Hematopoietic multipotent progenitor cell treated with erythropoietin and hydrocortisone succinate and interleukin-3 and kit ligand, for 15 days (in vitro differentiated cells): ENCODE results near the gene CDC42EP3.

Source experiments
- DNase-seq: peaks from one replicate; pipeline ENCODE4 v3.0.0-alpha.2; 2015; ENCODE audit warnings: low spot score

Gene CDC42EP3

DNA sequence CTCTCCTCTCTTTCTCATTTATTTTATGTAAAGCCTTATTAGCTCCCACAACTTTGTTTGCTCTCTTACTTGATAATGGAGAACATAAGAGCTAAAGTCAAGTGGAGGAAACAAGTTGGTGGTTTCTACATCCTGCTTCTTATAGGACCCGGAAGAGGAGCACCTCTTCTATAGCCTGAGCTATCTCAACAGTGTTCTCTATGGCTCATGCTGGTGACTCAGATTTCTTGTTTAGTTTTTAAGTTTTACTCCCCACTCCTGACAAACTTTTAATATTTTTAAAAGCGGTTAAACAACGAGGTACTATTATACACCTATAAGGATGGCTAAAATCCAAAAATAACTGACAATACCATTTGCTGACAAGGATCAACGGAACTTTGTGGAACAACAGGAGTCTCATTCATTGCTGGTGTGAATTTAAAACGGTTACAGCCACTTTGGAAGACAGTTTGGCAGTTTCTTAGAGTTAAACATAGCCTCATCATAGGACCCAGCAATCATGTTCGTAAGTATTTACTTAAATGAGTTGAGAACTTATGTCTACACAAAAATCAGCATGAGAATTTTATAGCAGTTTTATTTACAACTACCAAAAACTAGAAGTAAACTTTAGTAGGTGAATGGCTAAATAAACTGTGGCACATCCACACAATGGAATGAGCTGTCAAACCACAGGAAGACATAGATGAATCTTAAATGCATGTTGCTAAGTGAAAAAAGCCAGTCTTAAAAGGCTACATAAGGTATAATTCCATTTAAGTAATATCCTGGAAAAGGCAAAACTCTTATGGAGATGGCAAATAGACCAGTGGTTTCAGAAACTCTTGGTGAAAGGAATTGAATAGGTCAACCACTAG lies 12.7 kb upstream of the CDC42EP3 start:
- DNase-seq: no peak

DNA sequence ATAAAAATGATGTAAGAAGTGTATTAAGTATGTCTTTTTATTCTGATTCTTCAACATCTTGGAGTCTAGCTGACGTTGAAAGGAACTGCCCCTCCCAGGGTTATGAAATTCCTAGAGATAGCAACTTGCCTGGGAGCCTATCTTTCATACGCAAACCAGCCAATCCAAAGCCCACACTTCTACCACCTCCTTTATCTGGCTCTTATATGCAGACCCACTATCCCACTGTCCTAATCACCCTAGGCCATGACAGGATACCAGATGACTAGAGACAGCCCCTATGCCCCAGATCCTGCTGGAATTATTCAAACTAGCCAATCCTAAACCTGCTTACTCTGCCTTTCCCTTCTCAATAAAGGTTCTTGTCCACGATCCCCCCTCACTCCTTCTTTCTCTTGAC lies 11.8 kb upstream of the CDC42EP3 start:
- DNase-seq: no peak

DNA sequence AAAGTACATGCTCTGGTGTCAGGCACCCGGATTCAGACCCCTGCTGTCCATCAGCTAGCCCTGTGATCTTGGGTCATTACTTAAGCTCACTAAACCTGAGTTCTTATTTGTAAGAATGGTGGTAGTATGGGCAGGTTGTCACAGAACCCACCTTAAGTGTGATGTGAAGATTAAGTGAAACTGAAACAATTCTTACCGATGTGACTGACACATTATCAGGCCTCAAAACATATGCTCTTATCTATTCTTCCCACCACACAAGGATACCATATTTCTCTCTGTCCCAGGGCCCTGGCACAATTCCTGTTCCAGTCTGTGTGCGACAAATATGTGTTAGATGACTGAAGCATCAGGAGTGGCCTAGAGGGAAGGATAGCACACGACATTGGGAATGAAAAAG lies 11.0 kb upstream of the CDC42EP3 start:
- no peak for DNase-seq

DNA sequence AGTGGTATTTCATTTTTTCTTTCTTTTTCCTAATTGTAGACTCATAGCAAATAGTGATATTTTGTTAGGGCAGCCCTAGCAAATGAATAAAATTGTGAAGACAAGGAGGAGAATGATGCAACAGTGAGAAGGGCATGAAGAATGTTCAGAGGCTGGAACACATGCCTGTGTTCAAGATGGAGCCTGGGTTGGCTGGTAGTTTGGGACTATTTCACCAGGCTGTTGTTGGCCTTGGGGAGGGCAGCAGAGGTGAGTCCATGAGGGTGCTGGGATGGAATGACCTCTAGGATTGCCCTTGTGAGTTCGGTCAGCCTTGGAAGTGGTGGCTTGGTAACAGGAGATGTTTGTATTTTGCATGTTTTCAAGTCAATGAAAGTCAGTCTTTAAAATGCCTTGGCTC lies 10.1 kb upstream of the CDC42EP3 start:
- no peak for DNase-seq

DNA sequence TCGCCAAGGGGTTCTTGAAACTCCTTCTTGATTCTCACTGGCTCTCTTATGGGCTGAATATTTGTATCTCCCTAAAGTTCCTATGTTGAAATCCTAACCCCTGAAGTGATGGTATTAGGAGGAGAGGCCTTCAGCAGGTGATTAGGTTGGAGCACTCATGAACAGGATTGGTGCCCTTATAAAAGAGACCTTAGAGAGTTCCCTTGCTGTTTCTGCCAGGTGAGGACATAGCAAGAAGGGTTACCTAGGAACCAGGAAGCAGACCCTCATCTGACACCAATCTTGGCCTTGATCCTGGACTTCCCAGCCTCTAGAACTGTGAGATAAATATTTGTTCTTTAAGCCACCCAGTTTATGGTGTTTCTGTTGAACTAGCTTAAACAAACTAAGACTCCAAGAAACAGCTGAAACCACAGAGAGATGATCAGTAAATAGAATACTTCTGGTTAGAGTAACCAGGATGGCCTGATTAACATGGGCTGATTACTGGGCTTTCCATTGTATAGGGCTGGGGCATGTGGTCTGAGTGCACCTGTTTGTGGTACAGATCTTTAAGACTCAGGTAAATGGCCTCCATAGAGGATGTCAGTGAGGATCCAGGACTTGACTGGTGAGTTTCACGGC lies 7.7 kb upstream of the CDC42EP3 start:
- DNase-seq: no peak

DNA sequence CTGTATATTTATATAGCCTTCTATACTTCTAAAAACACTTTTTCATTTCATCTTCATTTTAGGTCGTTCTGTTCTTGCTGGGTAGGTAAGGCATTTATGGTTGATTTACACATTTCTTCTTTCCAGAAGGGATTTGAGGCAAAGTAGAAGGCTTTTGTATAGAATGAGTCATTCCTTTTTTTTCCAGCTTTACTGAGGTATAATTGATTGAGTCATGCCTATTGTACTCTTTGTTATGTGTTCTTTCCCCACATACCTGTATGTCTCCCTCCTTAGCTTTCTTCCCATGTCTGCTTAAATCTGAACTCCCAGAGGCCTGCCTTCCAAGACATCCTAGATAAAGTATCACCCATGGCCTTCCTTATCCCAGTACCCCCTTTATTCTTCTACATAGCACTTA lies 4.8 kb upstream of the CDC42EP3 start:
- no peak for DNase-seq

DNA sequence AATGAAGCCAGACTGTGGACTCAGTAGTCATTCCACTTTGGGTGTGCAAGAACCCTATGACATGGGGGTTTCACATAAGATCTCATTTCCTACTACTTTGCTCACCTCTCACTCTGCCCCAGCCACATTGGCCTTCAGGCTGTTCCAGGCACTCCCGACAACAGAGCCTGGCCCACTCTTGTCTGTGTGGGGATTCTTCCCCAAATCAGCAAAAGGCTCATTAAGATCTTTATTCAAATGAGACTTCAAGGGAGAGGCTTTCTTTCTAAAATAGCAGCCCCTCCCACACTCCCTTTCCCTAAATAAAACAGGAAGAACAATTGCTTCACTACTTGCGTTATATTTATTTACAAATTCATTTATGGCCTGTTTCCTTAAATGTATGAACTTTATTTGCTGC lies 3.5 kb upstream of the CDC42EP3 start:
- DNase-seq: no peak

DNA sequence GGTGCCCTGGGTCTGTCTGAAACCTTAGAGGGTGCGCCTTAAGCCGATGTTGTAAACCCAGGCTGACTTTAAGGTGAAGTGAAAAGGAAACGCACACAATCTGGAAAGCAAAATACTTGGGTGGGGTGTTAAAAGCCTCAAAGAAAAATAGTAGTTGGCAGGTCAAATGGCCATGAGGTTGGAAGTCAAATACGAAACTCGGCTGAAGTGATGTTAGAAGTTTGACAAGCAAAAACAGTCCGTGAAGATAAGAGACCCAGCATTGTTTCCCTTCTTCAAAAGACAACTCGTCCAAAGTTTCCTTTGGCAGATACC lies 1.4 kb upstream of the CDC42EP3 start:
- no peak for DNase-seq

DNA sequence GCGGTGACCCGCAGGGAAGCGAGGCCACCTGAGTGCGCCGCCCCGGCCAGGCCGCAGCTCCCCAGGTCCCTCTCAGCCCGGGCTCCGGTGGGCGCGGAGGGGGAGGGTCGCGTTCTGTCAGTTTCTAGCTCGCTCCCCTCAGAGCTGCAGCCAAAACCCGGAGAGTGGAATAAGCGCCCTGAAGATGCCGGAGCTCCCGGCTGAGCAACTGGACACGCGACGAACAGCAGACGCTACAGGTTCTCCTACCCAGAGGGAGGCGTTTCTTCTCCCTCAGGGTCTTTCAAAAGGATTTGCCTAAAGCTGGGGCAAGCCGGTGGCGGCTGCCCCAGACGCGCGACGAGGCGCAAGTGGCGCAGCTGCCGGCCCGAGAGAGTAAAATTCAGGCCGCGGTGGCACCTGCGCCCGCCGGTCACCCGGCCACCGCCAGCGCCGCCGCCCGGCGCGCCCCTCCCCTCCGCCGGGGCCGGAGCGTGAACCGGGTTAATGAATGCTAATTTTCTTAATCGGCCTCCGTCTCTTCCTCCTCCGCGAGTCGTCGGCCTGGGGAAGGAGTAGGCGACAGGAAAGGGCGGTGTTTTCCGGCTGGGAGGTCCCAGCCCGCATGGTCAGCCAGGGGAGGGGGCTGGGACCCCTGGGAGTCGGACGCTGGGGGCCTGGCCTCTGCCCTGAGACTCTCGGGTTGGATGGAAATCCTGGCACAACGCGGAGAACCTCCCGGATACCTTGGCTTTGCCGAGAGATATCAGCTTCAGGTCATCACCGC lies 845 bp upstream of the CDC42EP3 start:
- DNase-seq: no peak

DNA sequence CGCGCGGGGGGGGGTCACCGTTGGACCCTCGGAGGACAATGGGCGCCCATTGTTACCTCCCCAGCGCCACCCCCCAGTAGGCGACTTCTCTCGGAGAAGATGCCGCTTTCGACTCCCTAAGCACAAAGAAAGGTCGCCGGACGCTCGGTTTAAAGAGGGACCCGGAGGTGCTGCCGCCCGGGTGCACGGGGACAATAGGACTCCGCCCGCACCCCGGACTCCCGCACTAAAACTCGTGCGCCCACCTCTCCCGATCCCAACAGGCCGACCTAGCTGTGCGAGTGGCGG lies 318 bp upstream of the CDC42EP3 start:
- no peak for DNase-seq

DNA sequence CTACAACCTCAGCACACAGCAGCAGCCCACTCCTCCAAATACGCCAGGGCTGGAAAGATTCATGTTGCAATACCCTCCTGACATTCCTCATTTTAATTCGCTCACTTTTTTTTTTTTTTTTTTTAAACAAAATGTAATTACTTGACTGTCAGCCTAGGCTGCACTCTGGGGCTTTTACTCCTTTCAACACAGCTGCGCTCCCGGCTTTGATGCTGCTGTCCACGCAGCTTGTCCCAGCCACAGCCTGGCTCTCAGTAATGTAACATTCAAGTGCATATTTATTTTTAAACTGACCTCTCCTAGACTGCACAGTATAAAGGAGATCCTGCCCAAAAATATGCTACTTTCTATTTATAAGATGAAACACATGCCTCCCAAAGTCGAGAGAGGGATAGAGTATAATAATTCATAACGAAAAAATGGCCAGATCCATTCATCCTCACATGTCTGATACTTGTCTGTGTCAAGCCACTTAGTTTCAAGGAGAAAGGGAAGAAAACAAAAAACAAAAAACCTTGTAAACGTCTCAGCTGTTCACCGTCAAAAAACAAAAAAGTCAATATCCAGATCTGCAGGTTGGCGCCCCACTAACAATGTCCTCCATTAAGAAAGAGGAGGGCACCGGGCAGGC lies 949 bp downstream of the CDC42EP3 start:
- DNase-seq: no peak

DNA sequence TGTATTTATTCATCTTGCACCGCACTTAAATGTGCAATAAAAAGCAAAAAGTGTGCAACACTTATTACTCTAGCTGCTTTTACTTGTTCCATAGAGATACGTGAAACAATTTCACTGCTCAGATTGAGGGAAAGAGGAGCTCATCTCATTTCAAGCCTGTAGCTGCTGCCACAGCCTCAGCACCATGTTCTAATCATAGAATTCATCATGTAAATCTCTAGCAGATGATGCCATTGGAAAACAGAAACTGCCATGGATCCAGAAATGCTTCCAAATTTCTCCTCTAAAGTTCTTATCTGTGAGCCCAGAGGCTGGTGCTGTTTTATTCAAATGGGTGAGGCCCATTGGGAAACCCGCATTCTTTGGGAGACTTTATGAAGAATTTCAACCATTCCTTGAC lies 2.0 kb downstream of the CDC42EP3 start:
- DNase-seq: no peak

DNA sequence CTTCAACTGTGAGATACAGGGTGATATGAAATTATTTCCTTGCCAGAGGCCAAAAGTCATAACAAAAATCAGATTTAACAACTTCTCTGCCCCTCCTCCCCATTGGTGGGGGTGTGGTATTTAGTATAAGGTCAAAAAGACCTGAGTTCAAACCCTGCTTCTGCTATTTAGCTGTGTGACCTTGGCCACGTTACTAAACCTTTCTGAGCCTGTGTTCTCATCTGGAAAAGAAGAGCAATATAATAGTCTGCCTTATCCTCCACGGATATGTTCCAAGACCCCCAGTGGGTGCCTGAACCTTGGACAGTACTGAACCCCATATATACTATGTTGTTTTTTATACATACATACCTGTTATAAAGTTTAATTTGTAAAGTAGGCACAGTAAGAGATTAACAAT lies 3.7 kb downstream of the CDC42EP3 start:
- DNase-seq: no peak

DNA sequence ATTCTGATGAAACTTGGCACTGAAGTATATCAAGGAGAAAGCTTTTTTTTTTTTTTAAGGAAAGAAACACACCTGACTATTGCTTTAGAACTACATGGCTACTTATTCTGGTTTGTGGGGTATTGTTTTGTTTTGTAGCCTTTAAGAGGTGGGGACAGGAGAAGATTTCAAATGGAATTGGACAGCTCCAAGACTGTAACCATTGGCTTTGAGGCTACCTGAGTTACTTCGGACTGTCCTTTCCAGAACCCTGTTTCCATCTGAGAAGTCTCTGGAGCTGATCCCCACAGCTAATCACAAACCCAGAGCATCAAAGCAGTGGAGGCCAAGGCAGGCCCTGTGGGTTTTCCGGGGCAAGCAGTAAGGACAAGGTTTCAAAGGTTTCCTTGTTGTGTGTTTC lies 4.7 kb downstream of the CDC42EP3 start:
- no peak for DNase-seq

DNA sequence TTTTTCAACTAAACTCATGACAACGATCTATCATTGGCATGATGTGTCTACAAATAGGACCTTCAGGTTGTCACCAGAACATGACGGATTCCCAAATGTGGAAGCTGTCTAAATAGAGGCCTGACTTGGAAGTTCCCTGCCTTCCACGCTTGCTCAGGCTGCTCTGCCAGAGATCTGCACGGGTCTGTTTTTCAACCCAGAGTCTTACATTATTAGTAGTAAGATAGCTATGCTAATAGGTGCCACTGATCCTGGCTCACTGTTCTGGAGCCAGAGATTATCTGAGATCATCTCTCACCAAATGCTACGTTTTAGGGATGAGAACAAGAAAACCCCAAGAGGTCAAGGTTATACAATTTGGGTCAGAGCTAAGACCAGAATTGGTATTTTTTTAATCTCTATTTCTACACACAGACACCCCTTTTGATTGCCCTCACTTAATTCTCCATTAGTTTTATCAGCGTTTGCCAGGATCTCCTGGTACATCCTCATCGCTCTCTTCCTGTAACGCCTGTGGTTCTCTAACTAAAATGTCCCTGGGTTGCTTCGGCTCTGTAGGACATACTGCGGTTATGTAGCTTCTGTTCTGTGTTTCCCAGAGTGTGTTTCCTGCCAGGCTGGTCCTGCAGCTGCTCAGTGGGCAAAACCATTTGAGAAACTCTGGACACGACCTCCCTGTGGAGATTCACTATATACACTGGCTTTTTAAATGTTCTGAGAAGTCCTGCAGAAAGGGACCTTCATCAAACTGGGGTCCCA lies 5.7 kb downstream of the CDC42EP3 start:
- DNase-seq: no peak

DNA sequence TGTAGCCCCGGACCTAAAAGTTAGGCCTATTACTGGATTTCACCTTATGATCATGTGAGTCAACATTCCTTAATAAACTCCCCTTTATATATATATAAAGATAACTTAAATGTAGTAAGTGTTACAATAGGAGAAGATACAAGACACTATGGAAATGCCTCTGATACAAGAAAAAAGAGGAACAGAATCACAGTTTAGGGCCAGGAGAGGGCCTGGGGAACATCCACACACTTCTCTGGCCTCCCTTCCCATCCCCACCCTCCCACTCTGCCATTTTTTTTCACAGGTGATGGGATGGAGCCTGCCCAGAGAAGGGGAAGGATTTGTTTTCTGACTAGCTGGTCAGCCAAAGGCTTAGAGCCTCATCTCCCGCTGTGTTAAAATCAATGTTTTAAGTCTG lies 6.4 kb downstream of the CDC42EP3 start:
- no peak for DNase-seq

DNA sequence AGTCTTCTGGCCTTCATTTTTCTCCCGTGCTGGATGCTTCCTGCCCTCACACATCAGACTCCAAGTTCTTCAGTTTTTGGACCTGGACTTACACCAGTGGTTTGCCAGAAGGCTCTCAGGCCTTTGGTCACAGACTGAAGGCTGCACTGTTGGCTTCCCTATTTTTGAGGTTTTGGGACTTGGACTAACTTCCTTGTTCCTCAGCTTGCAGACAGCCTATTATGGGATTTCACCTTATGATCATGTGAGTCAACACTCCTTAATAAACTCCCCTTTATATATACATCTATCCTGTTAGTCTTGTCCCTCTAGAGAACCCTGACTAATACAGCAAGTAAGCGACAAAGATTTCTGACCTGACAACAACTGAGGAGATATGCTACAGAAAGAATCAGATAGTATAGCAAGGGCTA lies 7.2 kb downstream of the CDC42EP3 start:
- DNase-seq: no peak

DNA sequence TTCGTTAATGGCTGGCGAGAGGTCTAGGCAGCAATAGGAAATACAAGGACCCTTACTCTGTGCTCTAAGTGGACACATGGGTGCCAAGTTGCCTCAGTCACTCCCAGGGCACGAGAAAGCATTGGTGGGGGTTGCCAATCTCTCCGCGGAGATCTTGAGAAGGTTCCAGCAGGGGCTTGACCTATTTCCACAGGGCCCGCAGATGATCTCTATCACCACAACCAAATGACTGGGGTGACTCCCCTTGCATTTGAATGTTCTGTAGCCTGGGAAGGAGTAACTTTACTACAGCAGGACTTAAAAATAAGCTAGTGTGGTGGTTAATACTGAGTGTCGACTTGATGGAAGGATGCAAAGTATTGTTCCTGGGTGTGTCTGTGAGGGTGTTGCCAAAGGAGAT lies 8.1 kb downstream of the CDC42EP3 start:
- DNase-seq: no peak

DNA sequence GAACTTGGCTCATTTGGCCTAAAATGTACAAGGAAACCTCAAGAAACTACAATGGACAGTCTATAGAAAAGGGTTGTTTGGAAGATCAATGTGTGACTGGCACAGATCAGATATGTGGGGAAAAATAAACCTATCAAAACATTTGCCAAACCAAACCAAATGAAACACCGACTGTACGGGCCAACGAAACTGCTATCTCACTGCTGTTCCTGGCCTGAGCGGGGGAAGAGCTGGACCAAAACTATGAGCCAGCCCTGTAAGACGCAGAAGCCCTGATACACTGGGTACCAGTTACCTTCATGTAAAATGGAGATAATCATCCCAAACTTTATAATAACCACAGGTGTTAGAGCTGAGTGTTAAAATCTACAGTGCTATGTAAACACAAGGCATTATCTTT lies 11.7 kb downstream of the CDC42EP3 start:
- DNase-seq: no peak

DNA sequence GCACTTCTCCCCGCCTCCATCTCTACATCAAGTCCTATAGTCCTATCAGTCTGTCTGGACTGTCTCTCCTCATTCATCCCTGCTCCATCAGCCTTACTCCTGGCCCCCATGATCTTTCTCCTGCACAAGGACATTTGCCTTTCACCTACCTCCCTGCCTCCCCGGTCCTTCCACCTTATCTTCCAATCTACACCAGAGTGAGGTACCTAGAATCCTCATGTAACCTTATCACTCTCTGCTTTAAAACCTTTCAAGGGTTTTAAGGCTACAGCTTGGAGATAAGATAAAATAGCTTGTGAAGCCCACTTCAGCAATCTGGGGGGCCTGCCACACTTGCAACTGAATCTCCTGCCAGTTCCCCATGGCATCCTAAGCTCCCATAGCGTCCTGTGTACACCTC lies 12.8 kb downstream of the CDC42EP3 start:
- DNase-seq: no peak

DNA sequence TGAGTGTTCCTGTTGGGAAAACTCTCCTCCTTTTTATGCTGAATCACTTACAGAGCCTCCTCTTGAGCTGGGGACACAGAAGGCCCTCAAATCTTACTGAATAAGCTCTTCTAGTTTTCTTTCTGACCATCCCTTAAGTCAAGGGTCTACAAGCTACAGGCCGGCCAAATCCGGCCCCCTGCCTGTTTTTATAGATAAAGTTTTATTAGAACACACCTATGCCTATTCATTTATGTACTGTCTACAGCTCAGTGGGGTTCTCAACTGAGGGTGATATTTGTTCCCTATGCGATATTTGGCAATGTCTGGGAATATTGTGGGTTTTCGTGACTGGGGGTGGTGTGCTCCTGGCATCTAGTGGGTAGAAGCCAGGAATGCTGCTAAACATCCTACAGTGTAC lies 14.0 kb downstream of the CDC42EP3 start:
- no peak for DNase-seq
